NB4 (cell line): ENCODE data around the gene SH3PXD2A.
A peak's percentile ranks its signal among the peaks of the same experiment; 100 is the strongest.
"Not testable (repeated sequence)": the region's sequence is repeated elsewhere in the genome, so short reads cannot be mapped to it uniquely, and the experiment has no call there.

Experiments
- DNase-seq: peaks from one replicate; pipeline ENCODE4 v3.0.0; 2010; ENCODE audit warnings: low read depth
- H3K4me3 ChIP-seq: one replicate; pipeline ENCODE4 v1.5.1; 2011; ENCODE audit warnings: mild to moderate bottlenecking, low read depth, low read length, moderate library complexity
- CTCF ChIP-seq: IDR thresholded peaks from one replicate; pipeline ENCODE4 v1.5.1; 2012; ENCODE audit warnings: low read depth, low read length
- MAX ChIP-seq: IDR thresholded peaks from 2 replicates; pipeline ENCODE4 v1.6.1; 2011; ENCODE audit warnings: low read depth, low read length
- MYC ChIP-seq: IDR thresholded peaks from 2 replicates; pipeline ENCODE4 v1.6.1; 2011; ENCODE audit warnings: low read depth, low read length
- POLR2A ChIP-seq: IDR thresholded peaks from 2 replicates; pipeline ENCODE4 v1.6.1; 2011; ENCODE audit warnings: mild to moderate bottlenecking; ENCODE audit not compliant: insufficient read length; ENCODE audit errors: extremely low read depth

SH3PXD2A gene

GRCh38 chr10:103818765-103819374 is 36.5 kb downstream of the SH3PXD2A start:
- DNase-seq, result no peak
- TF ChIP-seq MAX (no peak), POLR2A (no peak), MYC (no peak), CTCF (no peak)
- no peak overlapping the region for H3K4me3 ChIP-seq

DNA sequence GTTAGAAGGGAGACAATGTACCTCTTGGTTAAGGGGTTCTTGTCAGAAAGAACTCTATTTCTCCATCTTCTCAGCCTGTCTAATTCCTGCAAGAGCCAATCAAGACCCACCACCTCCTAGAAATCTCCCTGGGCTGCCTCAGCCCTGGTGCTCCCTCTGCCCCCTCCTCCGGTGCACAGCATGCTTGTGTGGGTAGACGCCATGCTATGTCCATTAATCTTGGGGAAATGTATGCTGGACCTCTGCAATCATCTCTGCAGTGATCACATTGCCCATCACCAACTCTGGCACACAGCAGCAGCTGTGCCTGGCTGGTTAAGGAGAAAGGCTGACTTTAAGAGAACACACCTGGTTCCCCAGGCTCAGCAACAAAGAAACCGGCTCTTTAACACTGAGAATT is 37.3 kb downstream of the SH3PXD2A start:
- no peak overlapping the region for H3K4me3 ChIP-seq
- TF ChIP-seq CTCF (no peak), MYC (no peak), POLR2A (no peak)
- no peak for DNase-seq

GRCh38 chr10:103816431-103816830 is 38.9 kb downstream of the SH3PXD2A start:
- DNase-seq, result peak; percentile 23
- TF ChIP-seq MAX, result no peak
- no peak overlapping the region for H3K4me3 ChIP-seq

DNA sequence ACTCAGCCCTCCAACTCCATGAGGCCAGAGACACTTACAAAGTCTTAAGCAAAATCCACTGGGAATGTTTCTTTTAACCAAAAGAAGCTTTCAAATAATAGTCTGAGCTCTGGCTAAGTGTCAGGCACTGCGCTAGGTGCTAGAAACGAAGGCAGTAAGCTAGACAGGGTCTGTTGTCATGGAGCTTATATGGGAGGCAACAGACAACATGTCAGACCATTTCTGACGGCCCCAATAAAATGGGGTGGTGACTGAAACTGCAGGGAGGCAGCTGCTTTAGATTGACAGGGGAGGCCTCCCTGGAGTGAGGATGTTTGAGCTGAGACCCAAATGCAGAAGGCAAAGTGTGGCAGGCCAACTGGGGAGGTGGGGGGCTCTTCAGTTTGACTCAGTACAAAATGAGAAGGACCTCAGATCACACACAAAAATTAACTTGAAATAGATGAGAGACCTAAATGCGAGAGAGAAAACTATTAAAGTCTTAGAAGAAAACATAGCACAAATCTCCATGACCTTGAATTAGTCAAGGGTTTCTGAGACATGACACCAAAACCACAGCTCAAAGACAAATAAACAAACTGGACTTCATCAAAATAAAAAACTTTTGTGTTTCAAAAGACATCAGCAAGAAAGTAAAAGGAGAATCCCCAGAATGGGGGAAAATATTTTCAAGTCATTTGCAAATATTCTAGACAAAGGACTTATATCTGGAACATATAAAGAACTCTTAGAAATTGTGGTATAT is 40.6 kb downstream of the SH3PXD2A start:
- no peak overlapping the region for H3K4me3 ChIP-seq
- TF ChIP-seq POLR2A (no peak), MAX (no peak), MYC (no peak), CTCF (no peak)
- DNase-seq, result no peak

DNA sequence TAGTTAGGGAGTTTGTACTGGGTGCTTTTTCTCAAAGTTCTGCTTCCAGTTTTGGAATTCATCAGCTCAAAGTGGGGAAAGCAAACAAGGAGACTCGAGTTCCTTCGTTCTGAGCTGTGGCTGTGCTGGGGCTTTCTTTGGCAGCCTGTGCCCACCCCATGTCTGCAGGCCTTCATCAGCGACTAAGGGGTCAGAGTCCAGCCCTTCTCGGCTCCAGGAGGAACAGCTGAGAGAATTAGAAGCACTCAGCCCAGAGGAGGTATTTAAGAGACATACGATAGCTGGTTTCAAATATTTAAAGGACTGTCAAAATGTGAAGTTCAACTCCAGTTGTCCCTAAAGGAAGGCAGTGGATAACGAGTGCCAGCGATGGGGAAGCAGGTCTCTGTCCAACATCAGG is 41.3 kb downstream of the SH3PXD2A start:
- no peak for DNase-seq
- no peak for TF ChIP-seq MYC
- no peak for TF ChIP-seq MAX
- no peak for TF ChIP-seq POLR2A
- no peak for TF ChIP-seq CTCF
- no peak overlapping the region for H3K4me3 ChIP-seq

DNA sequence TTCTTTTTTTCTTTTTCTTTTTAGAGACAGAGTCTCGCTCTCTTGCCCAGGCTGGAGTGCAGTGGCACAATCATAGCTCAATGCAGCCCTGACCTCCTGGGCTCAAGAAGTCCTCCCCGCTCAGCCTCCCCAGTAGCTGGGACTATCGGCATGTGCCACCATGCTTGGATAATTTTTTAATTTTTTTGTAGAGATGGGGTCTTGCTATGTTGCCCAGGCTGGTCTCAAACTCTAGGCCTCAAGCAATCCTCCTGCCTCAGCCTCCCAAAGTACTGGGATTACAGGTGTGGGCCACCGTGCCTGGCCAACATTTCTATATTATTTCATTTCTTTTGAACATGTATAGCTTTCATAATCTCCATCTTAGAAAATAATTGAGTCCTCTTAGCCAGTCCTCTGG is 42.1 kb downstream of the SH3PXD2A start:
- H3K4me3 ChIP-seq, DNase-seq: not testable (repeated sequence)

DNA sequence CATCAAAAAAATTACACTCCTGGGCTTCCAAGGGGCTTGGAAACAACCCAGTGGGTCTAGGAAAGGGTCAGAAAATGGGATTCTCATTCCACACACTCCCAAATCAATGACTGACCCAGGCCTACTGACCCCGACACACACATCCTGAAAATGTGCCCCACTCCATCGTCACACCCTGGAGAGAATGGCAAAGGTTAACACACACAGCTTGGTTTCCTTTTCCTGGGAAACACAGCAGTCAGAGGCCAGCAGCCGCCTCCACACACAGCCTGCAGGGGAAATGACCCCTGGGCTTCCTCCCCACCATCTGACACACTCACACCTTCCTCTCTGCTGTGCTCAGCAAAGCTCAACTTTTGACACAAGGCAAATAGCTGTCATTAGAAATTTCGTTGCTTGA is 42.9 kb downstream of the SH3PXD2A start:
- DNase-seq, result no peak
- TF ChIP-seq MYC, result no peak
- TF ChIP-seq CTCF, result no peak
- TF ChIP-seq MAX, result no peak
- TF ChIP-seq POLR2A, result no peak
- no peak overlapping the region for H3K4me3 ChIP-seq
